K562 (cell line): ENCODE data around the gene SERINC5.

Experiments
- CTCF ChIP-seq, 3 experiments: IDR thresholded peaks in 2 of 3; conservative IDR thresholded peaks in 1 of 3; 2 replicates each; pipeline ENCODE4 v1.5.1; 2011 to 2012; ENCODE audit warnings: low read length in 3 of 3, mild to moderate bottlenecking in 3 of 3, control low read depth in 2 of 3, improper control_type of control experiment in 1 of 3, inconsistent platforms in 1 of 3, low read depth in 1 of 3, mixed read lengths in 1 of 3, moderate library complexity in 1 of 3; ENCODE audit not compliant: insufficient read depth in 2 of 3
- ELF1 ChIP-seq: fragments of 200-800 bp; sonication (Bioruptor generic); IDR thresholded peaks from 2 replicates; pipeline ENCODE4 v1.6.1; 2016; ENCODE audit warnings: missing genetic modification characterization, missing compliant biosample characterization
- GABPA ChIP-seq: fragments of 200-800 bp; sonication (Bioruptor generic); conservative IDR thresholded peaks from 2 replicates; pipeline ENCODE4 v1.6.1; 2016; ENCODE audit warnings: low read depth, missing genetic modification characterization, missing compliant biosample characterization
- PBX2 ChIP-seq, 2 experiments: IDR thresholded peaks in 1 of 2; conservative IDR thresholded peaks in 1 of 2; 2 replicates each; pipeline ENCODE4 v1.6.1; 2016; ENCODE audit warnings: low read depth in 2 of 2, mild to moderate bottlenecking in 1 of 2, missing compliant biosample characterization in 1 of 2, missing genetic modification characterization in 1 of 2, moderate library complexity in 1 of 2
- ZNF507 ChIP-seq: conservative IDR thresholded peaks from 2 replicates; pipeline ENCODE4 v1.6.1; 2017; ENCODE audit warnings: missing genetic modification characterization, missing compliant biosample characterization

GRCh38 chr5:80296121-80296520 lies 40.3 kb upstream of the SERINC5 start:
- TF ChIP-seq CTCF (IDR thresholded peaks at IDR 0.05 in 2 of 3, conservative IDR thresholded peaks at IDR 0.05 in 1 of 3; ENCODE audit: insufficient read depth in 2 of 3, low read depth in 1 of 3, low read length in 3 of 3): no peak
- no peak for TF ChIP-seq ELF1 (tag)
- TF ChIP-seq GABPA (tag): no peak
- no peak for TF ChIP-seq ZNF507
- no peak for TF ChIP-seq PBX2 (CRISPR knock-in tag; IDR thresholded peaks at IDR 0.05; ENCODE audit: low read depth)
- no peak for TF ChIP-seq PBX2 (tag; conservative IDR thresholded peaks at IDR 0.05; ENCODE audit: low read depth)
